GM19240 (cell line): Measurements from ENCODE around the gene CNP.
"Not testable (repeated sequence)": the region's sequence is repeated elsewhere in the genome, so short reads cannot be mapped to it uniquely, and the experiment has no call there.

Source experiments
- DNase-seq: peaks from one replicate; pipeline ENCODE4 v3.0.0; 2011; ENCODE audit warnings: low spot score; ENCODE audit not compliant: insufficient read length

The CNP gene

GRCh38 chr17:41966463-41967140 is at the start of gene CNP:
CNP (plus strand) TSS chr17:41966795; CDS start chr17:41966885, 90 bp downstream.
- DNase-seq: peak; percentile 87

- DNase-seq: no peak
Observed at GRCh38 chr17:41917192-41917591, 49.4 kb upstream of the CNP start.

GRCh38 chr17:41917679-41918313 is 48.8 kb upstream of the CNP start:
- DNase-seq: peak; percentile 21

- DNase-seq: peak; percentile 95
Observed at GRCh38 chr17:41918314-41919164, 48.1 kb upstream of the CNP start, which contains the start of gene ACLY. ACLY (minus strand) TSS chr17:41918951; CDS start chr17:41913873, 5,078 bp downstream.

- DNase-seq: no peak
Observed at GRCh38 chr17:41919165-41919817, 47.3 kb upstream of the CNP start.

- no peak for DNase-seq
Observed at GRCh38 chr17:41919840-41920579, 46.6 kb upstream of the CNP start.

GRCh38 chr17:41920580-41920955 is 46.0 kb upstream of the CNP start:
- no peak for DNase-seq

- DNase-seq: no peak
Observed at GRCh38 chr17:41925991-41926590, 40.5 kb upstream of the CNP start.

GRCh38 chr17:41928693-41929251 is 37.8 kb upstream of the CNP start:
- no peak for DNase-seq

GRCh38 chr17:41930009-41930832 is 36.4 kb upstream of the CNP start, which contains the start of gene ODAD4:
ODAD4 (plus strand) TSS chr17:41930617; CDS start chr17:41930724, 107 bp downstream.
- DNase-seq: peak; percentile 92

GRCh38 chr17:41930833-41931156 is 35.8 kb upstream of the CNP start:
- not testable (repeated sequence) for DNase-seq

- not testable (repeated sequence) for DNase-seq
Observed at GRCh38 chr17:41931715-41932114, 34.9 kb upstream of the CNP start.

- DNase-seq: no peak
Observed at GRCh38 chr17:41932816-41933389, 33.7 kb upstream of the CNP start.

- DNase-seq: no peak
Observed at GRCh38 chr17:41935641-41936040, 31.0 kb upstream of the CNP start.

- no peak for DNase-seq
Observed at GRCh38 chr17:41937970-41938954, 28.3 kb upstream of the CNP start.

- no peak for DNase-seq
Observed at GRCh38 chr17:41939044-41939692, 27.4 kb upstream of the CNP start.

- no peak for DNase-seq
Observed at GRCh38 chr17:41939693-41940090, 26.9 kb upstream of the CNP start.
